Ishikawa (cell line): ENCODE measurements around the gene TNS3.

Experiments
- EGR1 ChIP-seq: IDR thresholded peaks from 2 replicates; pipeline ENCODE4 v1.6.1; 2012
- EP300 ChIP-seq: IDR thresholded peaks from 2 replicates; pipeline ENCODE4 v1.6.1; 2012; ENCODE audit warnings: borderline replicate concordance
- RAD21 ChIP-seq: IDR thresholded peaks from 2 replicates; pipeline ENCODE4 v1.6.1; 2012; ENCODE audit warnings: low read depth
- TAF1 ChIP-seq: IDR thresholded peaks from 2 replicates; pipeline ENCODE4 v1.6.1; 2012; ENCODE audit warnings: low read depth, mild to moderate bottlenecking
- TCF12 ChIP-seq: IDR thresholded peaks from 2 replicates; pipeline ENCODE4 v1.6.1; 2012; ENCODE audit warnings: low read depth
- YY1 ChIP-seq: IDR thresholded peaks from 2 replicates; pipeline ENCODE4 v1.6.1; 2012; ENCODE audit warnings: low read depth

GRCh38 chr7:47423196-47423595 is 158.7 kb downstream of the TNS3 start:
- TF ChIP-seq EP300 (no peak), TAF1 (no peak), RAD21 (no peak), YY1 (no peak), TCF12 (no peak), EGR1 (no peak)
